AG04449 (cell line): ENCODE results near the gene SMOC1.

Experiments used
- CTCF ChIA-PET: fragments of 350-600 bp; formaldehyde crosslinking; extraction: SDS; loops from one replicate; lab custom pipeline; 2021; ENCODE audit warnings: antibody characterized with exemption; lab: Yijun Ruan, JAX
- POLR2A ChIA-PET: fragments of 400-600, 350-600 bp; formaldehyde crosslinking; extraction: SDS; loops from one replicate; lab custom pipeline; 2020; ENCODE audit warnings: antibody characterized with exemption, inconsistent platforms; lab: Yijun Ruan, JAX
- DNase-seq: peaks from one replicate; pipeline ENCODE4 v3.0.0-alpha.2; 2010; ENCODE audit warnings: low read depth, low spot score
- H3K4me3 ChIP-seq: 2 replicates; pipeline ENCODE4 v1.5.1; 2011; ENCODE audit warnings: low read depth, mild to moderate bottlenecking, control low read depth, low read length
- TF ChIP-seq, protein P1 (sequence below): IDR thresholded peaks from one replicate; pipeline ENCODE4 v1.5.1; 2011; ENCODE audit warnings: mild to moderate bottlenecking, moderate library complexity, low read length, control low read depth, inconsistent platforms; ENCODE audit not compliant: insufficient read depth; ENCODE audit errors: missing control alignments

Gene SMOC1

DNA sequence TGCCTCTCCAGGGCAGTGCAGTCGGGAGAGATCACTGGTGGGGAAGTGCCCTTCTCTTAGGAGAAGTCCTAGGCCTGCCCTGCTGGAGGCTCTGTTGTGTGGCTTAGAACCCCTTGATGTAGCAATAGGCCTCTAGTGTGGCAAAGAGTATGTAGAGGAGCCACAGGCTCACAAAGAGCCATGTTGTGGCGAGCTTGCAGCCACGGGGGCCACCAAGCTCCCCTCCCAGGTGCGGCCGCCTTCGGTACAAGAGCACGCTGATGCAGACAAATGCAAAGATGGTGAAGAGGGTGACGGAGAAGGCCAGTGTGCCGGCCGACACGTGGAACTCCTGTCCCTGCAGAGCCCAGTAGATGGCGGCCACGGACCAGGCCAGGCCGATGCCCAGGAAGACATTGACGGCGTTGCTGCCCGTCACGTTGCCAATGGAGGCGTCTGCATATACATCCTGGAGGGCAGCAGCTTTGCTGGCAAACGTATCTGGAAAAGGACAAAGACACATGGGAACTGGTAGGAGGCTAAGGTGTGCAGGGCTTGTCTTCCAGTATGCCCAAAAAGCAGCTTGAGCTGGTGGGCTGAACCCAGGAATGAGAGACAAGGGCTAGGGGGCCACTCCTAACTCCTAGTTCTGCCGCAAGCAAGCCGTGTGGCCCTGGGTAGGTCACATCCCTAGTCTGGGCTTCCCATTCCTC is 166.8 kb downstream of the SMOC1 start:
- no peak for DNase-seq
- POLR2A ChIA-PET, result no interaction called here
- H3K4me3 ChIP-seq, result no peak overlapping the region
- TF ChIP-seq, protein P1, sequence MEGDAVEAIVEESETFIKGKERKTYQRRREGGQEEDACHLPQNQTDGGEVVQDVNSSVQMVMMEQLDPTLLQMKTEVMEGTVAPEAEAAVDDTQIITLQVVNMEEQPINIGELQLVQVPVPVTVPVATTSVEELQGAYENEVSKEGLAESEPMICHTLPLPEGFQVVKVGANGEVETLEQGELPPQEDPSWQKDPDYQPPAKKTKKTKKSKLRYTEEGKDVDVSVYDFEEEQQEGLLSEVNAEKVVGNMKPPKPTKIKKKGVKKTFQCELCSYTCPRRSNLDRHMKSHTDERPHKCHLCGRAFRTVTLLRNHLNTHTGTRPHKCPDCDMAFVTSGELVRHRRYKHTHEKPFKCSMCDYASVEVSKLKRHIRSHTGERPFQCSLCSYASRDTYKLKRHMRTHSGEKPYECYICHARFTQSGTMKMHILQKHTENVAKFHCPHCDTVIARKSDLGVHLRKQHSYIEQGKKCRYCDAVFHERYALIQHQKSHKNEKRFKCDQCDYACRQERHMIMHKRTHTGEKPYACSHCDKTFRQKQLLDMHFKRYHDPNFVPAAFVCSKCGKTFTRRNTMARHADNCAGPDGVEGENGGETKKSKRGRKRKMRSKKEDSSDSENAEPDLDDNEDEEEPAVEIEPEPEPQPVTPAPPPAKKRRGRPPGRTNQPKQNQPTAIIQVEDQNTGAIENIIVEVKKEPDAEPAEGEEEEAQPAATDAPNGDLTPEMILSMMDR, result peak; percentile 69
- CTCF ChIA-PET, result no interaction called here

DNA sequence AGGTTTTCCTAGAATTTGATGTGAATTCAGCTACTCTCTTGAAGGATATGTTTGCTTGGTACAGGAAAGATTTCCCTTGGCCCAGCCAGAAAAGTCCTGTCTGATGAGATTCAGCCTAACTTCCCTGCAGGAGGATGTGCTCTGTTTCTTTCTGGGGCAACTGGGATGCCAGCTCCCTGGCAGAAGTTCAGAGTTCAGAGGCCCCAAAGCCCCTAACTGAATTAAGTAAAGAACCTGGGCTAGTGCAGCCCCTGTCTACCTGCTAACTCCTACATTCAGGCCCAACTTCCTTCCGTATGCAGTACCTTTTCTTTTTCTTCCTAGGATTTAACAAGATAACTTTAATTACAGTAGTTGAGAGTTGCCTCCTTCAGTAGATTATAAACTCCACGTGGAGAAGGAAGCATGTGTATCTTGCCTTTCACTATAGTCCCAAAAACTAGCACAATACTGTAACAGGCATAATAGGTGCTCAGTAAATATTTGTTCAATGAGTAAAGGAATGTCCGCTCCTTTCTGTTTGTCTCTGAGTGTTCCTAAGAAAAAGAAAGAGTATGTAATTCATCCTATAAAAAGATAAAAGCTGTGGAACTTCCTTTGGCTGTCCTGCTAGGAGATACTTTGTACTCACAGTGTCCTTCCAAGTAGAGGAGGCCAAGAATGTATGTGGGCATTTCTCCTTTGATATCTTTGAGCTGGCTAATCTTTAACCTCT is 168.5 kb downstream of the SMOC1 start:
- ChIA-PET POLR2A (no interaction called here), CTCF (no interaction called here)
- no peak for DNase-seq
- no peak overlapping the region for H3K4me3 ChIP-seq
- TF ChIP-seq, protein P1, result no peak

DNA sequence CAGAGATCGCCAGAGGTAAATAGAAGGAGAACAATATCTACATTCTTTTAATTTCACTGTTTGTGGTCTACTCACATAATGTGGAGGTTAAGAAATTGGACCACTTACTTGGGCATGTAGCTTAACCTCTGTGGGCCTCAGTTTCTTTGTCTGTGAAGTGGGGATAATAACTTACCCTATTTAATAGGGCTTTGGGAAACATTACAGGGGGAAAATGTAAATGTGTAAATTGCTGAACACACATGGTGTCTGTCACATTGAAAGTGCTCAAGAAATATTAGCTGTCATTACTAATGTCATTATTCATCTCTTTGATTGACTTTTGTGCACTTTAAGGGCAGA is 169.1 kb downstream of the SMOC1 start:
- H3K4me3 ChIP-seq, result no peak overlapping the region
- no peak for DNase-seq
- CTCF ChIA-PET, result no interaction called here
- POLR2A ChIA-PET, result no interaction called here
- TF ChIP-seq, protein P1, result no peak

DNA sequence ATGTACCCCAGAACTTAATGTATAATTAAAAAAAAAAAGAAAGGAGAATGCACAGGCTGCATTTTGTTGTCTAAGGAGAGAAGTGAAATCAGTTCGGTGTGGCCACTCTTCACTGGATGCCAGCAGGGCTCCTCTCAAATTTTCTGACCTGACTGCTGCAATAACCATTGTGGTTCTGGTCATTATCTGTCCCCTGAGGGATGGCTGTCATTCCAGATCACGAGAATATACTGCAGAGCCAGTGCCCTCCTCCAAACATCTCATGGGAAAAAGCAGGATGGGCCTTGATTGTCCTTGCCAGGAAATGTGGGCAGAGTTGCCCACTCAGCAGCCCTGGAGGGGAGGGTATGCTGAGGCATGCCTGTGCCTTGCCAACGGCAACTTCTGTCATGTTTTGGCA is 170.4 kb downstream of the SMOC1 start:
- DNase-seq, result no peak
- no peak overlapping the region for H3K4me3 ChIP-seq
- POLR2A ChIA-PET, result no interaction called here
- CTCF ChIA-PET, result no interaction called here
- TF ChIP-seq, protein P1, result no peak

DNA sequence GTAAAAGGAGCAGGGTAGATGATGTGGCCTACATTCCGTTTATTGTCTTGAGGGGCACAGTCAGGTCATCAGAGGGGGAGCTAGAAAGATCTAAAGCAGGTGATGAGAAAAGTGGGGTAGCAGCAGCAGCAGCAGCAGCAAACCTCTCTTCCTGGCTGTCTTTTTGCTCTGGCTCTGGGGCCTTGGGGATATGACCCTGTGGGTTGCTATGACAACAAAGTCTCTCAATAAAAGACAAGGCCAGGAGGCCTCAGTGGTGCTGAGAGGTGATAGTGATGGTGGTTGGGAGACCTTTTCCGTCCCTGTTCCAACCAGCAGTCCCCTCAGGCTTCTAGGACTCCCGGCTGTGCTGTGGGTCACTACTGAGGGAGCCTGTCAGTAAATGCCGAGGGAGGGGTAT is 170.9 kb downstream of the SMOC1 start:
- TF ChIP-seq, protein P1, result no peak
- no peak overlapping the region for H3K4me3 ChIP-seq
- POLR2A ChIA-PET, result no interaction called here
- CTCF ChIA-PET, result no interaction called here
- no peak for DNase-seq

DNA sequence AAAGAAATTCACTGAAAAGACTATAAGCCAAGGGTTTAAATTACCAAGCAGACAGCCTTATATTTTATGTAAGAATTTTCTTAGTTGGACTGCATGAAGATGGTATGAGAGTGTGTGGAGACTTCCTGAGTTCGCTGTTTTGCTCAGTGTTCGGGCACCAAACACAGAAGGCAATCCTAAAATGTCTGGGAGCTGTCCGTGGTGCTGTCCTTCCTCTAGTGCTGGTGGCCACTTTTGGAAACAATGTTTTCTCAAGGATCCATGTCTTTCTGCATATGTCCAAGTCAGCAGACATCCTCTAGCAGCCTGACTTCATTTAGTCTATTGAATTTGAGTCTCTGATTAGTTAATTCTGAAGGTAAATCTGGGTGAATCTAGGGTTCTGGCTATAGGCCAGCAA is 173.8 kb downstream of the SMOC1 start:
- CTCF ChIA-PET, result no interaction called here
- POLR2A ChIA-PET, result no interaction called here
- DNase-seq, result no peak

More for the DNA sequence above, 173.8 kb downstream of the SMOC1 start:
- no peak overlapping the region for H3K4me3 ChIP-seq
- TF ChIP-seq, protein P1, result no peak
